ENCODE measurements around the gene STAMBP.

STAMBP gene

GRCh38 chr2:73918856-73919255, 90.1 kb downstream of the STAMBP start:
- H3K36me3 ChIP-seq (ENCODE audit: insufficient read depth, low read length): 0 out of 2 replicates have a peak, but pooled peaks cover 2% of the 10 kb centered on the region
- no peak overlapping the region for H3K9ac ChIP-seq (ENCODE audit: insufficient read length)
- no peaks in the 10 kb centered on the region for H3K9me3 ChIP-seq (ENCODE audit: low read depth, low read length)
- DNase-seq (ENCODE audit: low read depth, low spot score): no peak
- H3K4me3 ChIP-seq: no peak overlapping the region
- TF ChIP-seq POLR2AphosphoS5 (IDR thresholded peaks at IDR 0.05; ENCODE audit: borderline replicate concordance, low read depth, low read length): no peak
- TF ChIP-seq FOXP2 (optimal IDR thresholded peaks at IDR 0.05; ENCODE audit: control extremely low read depth, extremely low read length, insufficient read depth): no peak
- TF ChIP-seq EZH2 (IDR thresholded peaks at IDR 0.05): no peak
- no peak overlapping the region for H3K27ac ChIP-seq

- no peak overlapping the region for H3K9ac ChIP-seq (ENCODE audit: insufficient read length)
- H3K4me3 ChIP-seq: no peak overlapping the region
Measured at GRCh38 chr2:73919596-73920228, 91.0 kb downstream of the STAMBP start.

GRCh38 chr2:73920577-73921545, 92.1 kb downstream of the STAMBP start:
- no peak overlapping the region for H3K9ac ChIP-seq (ENCODE audit: insufficient read length)
- no peak overlapping the region for H3K4me3 ChIP-seq
- no peaks in the 10 kb centered on the region for H3K9me3 ChIP-seq (ENCODE audit: low read depth, low read length)
- DNase-seq (ENCODE audit: low read depth, low spot score): no peak
- no peak overlapping the region for H3K27ac ChIP-seq
- H3K36me3 ChIP-seq (ENCODE audit: insufficient read depth, low read length): 0 out of 2 replicates have a peak, but pooled peaks cover 2% of the 10 kb centered on the region
- TF ChIP-seq EZH2 (IDR thresholded peaks at IDR 0.05) (no peak), POLR2AphosphoS5 (IDR thresholded peaks at IDR 0.05; ENCODE audit: borderline replicate concordance, low read depth, low read length) (no peak), FOXP2 (optimal IDR thresholded peaks at IDR 0.05; ENCODE audit: control extremely low read depth, extremely low read length, insufficient read depth) (no peak)

More at GRCh38 chr2:73919596-73920228, 91.0 kb downstream of the STAMBP start:
- no peak for TF ChIP-seq POLR2AphosphoS5 (IDR thresholded peaks at IDR 0.05; ENCODE audit: borderline replicate concordance, low read depth, low read length)
- no peak for TF ChIP-seq EZH2 (IDR thresholded peaks at IDR 0.05)
- TF ChIP-seq FOXP2 (optimal IDR thresholded peaks at IDR 0.05; ENCODE audit: control extremely low read depth, extremely low read length, insufficient read depth): no peak
- Histone ChIP-seq H3K9me3 (ENCODE audit: low read depth, low read length) (no peaks in the 10 kb centered on the region), H3K36me3 (ENCODE audit: insufficient read depth, low read length) (0 out of 2 replicates have a peak, but pooled peaks cover 2% of the 10 kb centered on the region), H3K27ac (no peak overlapping the region)
- DNase-seq (ENCODE audit: low read depth, low spot score): no peak

- Histone ChIP-seq H3K36me3 (ENCODE audit: insufficient read depth, low read length) (0 out of 2 replicates have a peak, but pooled peaks cover 2% of the 10 kb centered on the region), H3K27ac (no peak overlapping the region), H3K4me3 (no peak overlapping the region), H3K9me3 (ENCODE audit: low read depth, low read length) (no peaks in the 10 kb centered on the region), H3K9ac (ENCODE audit: insufficient read length) (no peak overlapping the region)
- no peak for DNase-seq (ENCODE audit: low read depth, low spot score)
- no peak for TF ChIP-seq POLR2AphosphoS5 (IDR thresholded peaks at IDR 0.05; ENCODE audit: borderline replicate concordance, low read depth, low read length)
- TF ChIP-seq EZH2 (IDR thresholded peaks at IDR 0.05): no peak
- TF ChIP-seq FOXP2 (optimal IDR thresholded peaks at IDR 0.05; ENCODE audit: control extremely low read depth, extremely low read length, insufficient read depth): no peak
Measured at GRCh38 chr2:73921581-73921980, 92.8 kb downstream of the STAMBP start.

- Histone ChIP-seq H3K36me3 (ENCODE audit: insufficient read depth, low read length) (no peaks in the 10 kb centered on the region), H3K4me3 (no peak overlapping the region), H3K9ac (ENCODE audit: insufficient read length) (no peak overlapping the region), H3K9me3 (ENCODE audit: low read depth, low read length) (no peaks in the 10 kb centered on the region), H3K27ac (no peak overlapping the region)
- TF ChIP-seq EZH2 (IDR thresholded peaks at IDR 0.05) (no peak), FOXP2 (optimal IDR thresholded peaks at IDR 0.05; ENCODE audit: control extremely low read depth, extremely low read length, insufficient read depth) (no peak), POLR2AphosphoS5 (IDR thresholded peaks at IDR 0.05; ENCODE audit: borderline replicate concordance, low read depth, low read length) (no peak)
- DNase-seq (ENCODE audit: low read depth, low spot score): no peak
Measured at GRCh38 chr2:73922681-73923080, 93.9 kb downstream of the STAMBP start.
